ENCODE results near the gene EN1.

- TF ChIP-seq POLR2A (IDR thresholded peaks at IDR 0.05) (no peak), CTCF (IDR thresholded peaks at IDR 0.05) (no peak)
Measured at GRCh38 chr2:118838741-118839455, 8.6 kb downstream of the EN1 start.

Data from gastroesophageal sphincter (tissue), 3 donors.